ENCODE data around the gene GALK1.
"Not testable (repeated sequence)": the region's sequence is repeated elsewhere in the genome, so short reads cannot be mapped to it uniquely, and the experiment has no call there.

GALK1 gene

DNA sequence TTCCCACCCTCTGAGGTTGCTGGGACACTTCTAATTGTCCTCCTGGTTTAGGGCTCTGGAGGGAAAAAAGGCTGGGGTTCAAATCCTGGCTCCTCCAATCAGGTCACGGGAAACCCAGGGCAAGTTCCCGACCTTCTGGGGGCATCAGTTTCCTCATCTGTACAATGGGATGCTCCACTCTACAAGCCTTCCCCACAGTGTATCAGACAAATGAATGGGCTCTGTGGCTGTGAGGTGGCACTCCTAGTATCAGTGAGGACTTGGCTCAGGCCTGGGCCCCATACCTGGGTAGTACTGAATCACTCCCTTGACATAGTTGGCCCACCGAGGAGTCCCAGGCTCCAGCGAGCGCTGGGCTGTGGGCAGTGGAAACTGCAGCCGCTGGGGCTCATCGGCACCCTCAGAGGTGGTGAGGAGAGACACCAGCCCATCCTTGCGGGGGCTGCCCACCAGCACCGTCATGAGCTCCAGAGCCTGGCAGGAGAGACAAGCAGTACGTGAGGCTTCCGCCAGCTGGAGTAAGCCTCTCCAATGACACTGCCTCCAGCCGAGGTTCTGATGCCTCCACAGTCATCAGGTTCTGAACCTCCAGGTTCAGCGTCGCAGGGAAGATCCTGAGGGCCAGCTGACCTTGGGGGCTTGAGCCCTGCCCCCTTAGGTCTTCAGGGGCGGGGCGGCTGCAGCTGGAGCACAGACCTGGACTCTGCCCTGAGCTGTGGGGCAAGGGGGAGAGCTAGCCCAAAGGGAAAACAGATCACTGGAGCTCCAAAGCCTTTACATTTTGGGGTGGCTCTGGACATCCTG lies 1.2 kb downstream of the GALK1 start:
- no peak for DNase-seq

DNA sequence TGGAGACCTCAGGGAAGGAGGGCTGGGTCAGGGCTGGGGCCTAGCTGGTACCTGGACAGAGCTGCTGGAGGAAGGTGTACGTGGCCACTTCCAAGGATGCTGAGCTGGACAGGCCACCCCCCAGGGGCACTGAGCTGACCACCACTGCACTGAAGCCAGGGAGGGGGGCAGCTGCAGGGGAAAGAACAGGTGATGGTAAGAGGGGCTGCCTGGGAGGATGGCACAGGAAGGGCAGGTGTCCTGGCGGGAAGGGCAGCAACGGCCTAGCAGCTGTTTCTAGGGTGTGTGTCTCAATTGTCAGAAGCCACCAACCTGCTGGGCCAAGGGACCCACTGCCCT lies 1.8 kb downstream of the GALK1 start:
- no peak for DNase-seq

GRCh38 chr17:75762513-75763268 lies 2.3 kb downstream of the GALK1 start:
- DNase-seq, result no peak

DNA sequence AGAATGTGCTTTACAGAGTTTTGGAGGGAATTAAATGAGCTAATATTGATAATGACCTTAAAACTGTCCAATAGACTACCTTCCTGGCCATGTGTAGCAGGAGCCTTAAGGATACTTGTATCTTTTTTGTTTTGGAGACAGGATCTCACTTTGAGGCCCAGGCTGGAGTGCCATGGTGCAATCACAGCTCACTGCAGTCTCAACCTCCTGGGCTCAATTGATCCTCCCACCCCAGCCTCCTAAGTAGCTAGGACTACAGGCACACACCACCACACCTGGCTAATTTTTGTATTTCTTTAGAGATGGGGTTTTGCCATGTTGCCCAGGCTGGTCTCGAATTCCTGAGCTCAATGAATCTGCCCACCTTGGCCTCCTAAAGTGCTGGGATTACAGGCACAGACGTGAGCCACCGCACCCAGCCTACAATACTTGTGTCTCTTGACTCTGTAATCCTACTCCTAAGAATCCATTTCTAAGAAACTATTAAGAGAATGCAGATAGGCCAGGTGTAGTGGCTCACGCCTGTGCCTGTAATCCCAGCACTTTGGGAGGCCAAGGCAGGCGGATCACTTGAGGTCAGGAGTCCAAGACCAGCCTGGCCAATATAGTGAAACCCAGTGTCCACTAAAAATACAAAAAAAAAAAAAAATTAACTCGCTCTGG lies 4.9 kb downstream of the GALK1 start:
- DNase-seq, result not testable (repeated sequence)

GRCh38 chr17:75759457-75759856 lies 5.5 kb downstream of the GALK1 start:
- DNase-seq, result no peak

GRCh38 chr17:75758131-75758905 lies 6.7 kb downstream of the GALK1 start:
- DNase-seq, result no peak

- DNase-seq, result no peak
Observed at GRCh38 chr17:75757086-75757681, 7.8 kb downstream of the GALK1 start.

GRCh38 chr17:75756451-75757085 lies 8.4 kb downstream of the GALK1 start:
- DNase-seq, result no peak

- no peak for DNase-seq
Observed at GRCh38 chr17:75755990-75756389, 9.0 kb downstream of the GALK1 start.

DNA sequence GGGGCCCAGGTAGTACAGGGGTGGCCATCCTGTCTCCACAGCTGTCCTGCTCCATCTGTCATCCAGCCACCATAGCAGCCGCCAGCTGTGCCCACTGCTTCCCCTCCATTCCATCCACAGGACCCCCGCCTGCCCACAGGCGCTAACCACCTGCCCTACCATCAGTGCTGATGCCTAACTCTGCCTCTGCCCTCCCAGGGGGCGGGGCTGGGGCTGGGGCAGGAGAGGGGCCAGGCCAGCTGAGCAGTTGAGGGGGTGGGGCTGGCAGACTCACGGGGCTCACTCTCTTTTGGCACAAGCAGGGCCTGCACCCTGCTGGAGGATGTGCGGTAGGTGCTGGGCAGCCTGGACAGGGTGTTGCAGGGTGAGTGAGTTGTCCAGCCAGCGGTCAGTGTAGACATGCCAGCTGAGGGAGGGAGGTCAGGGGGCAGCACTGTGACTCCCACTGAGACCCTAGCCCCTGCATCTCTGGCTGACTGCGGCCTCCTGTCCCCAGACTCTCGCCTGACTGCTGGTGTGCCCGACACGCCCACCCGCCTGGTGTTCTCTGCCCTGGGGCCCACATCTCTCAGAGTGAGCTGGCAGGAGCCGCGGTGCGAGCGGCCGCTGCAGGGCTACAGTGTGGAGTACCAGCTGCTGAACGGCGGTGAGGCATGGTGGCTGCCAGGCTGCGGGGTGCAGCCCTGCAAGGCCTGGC lies 9.6 kb downstream of the GALK1 start:
- DNase-seq, result no peak

GRCh38 chr17:75754378-75755204 lies 10.4 kb downstream of the GALK1 start:
- DNase-seq, result no peak

- DNase-seq, result peak; percentile 65
Observed at GRCh38 chr17:75753514-75754377, 11.2 kb downstream of the GALK1 start.

GRCh38 chr17:75752802-75753513 lies 12.0 kb downstream of the GALK1 start:
- DNase-seq, result no peak

DNA sequence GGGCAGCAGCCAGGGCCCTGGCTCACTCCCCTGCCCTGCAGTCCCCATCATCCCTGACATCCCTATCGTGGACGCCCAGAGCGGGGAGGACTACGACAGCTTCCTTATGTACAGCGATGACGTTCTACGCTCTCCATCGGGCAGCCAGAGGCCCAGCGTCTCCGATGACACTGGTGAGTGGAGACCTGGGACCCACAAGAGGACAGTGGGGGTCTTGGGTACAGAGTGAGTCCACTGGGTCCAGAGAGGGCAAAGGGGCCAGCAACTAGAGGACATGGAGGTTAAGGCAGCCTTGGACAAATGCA lies 12.6 kb downstream of the GALK1 start:
- DNase-seq, result no peak

- no peak for DNase-seq
Observed at GRCh38 chr17:75751676-75752404, 13.2 kb downstream of the GALK1 start.

- DNase-seq, result no peak
Observed at GRCh38 chr17:75750661-75751423, 14.2 kb downstream of the GALK1 start.

DNA sequence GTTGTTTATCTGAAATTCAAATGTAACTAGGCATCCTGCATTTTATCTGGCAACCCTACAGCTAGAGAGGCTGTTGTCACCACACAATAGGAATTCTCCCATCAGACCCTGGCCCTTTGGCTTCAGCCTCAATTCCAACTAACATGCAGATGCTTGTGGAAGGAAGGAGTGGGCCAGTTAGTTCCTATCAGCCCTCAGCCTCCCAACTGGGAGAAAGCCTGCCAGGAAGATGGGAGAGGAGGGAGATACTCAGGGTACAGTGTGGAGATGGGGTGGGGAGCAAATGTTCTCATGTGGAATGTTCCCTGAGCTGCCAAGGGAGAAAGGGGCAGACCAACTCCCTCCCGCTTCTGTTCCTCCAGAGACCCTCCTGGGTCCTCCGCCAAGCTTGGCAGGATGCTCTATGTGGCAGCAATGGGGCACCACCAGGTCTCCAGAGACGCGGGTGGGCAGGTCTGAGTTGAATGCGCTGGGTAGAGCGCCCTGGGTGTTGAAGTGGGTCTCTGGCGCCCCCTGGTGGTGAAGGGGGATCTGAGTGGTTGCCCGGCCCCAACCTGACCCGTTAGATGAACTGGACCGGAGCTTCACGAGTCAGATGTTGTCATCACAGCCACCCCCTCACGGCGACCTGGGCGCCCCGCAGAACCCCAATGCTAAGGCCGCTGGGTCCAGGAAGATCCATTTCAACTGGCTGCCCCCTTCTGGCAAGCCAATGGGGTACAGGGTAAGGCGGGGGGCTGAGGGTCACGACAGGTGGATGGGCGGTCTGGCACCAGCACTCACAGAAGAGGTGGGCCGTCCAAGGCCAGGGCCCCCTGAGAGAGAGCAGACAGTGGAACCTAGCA lies 15.2 kb downstream of the GALK1 start:
- DNase-seq, result peak; percentile 68

All from NCI-H1105 treated with DMSO at 0.1 percent for 48 hours (cell line).